HEK293T (cell line): Measurements from ENCODE around the gene HSH2D.

Source experiments
- CTCF ChIA-PET: fragments of 350-600 bp; formaldehyde crosslinking; extraction: SDS; loops from one replicate; lab custom pipeline; 2021; ENCODE audit warnings: antibody characterized with exemption, inconsistent platforms; lab: Yijun Ruan, JAX
- POLR2A ChIA-PET: fragments of 350-600 bp; formaldehyde crosslinking; extraction: SDS; loops from one replicate; lab custom pipeline; 2020; ENCODE audit warnings: antibody characterized with exemption, inconsistent platforms; lab: Yijun Ruan, JAX
- DNase-seq: peaks from one replicate; pipeline ENCODE4 v3.0.0; 2012; ENCODE audit warnings: mixed read lengths; ENCODE audit errors: extremely low spot score
- ARNT ChIP-seq: fragments of 450-650 bp; IDR thresholded peaks from 2 replicates; pipeline ENCODE4 v1.6.1; 2017; ENCODE audit warnings: mild to moderate bottlenecking
- BHLHE40 ChIP-seq: fragments of 450-650 bp; IDR thresholded peaks from 2 replicates; pipeline ENCODE4 v1.6.1; 2016; ENCODE audit warnings: mild to moderate bottlenecking, moderate library complexity, borderline replicate concordance
- CTBP1 ChIP-seq: fragments of 450-650 bp; IDR thresholded peaks from 2 replicates; pipeline ENCODE4 v1.6.1; 2016; ENCODE audit warnings: borderline replicate concordance
- ELF4 ChIP-seq: fragments of 450-650 bp; IDR thresholded peaks from 2 replicates; pipeline ENCODE4 v1.6.1; 2017; ENCODE audit warnings: antibody characterized with exemption
- FOXA1 ChIP-seq: fragments of 450-650 bp; IDR thresholded peaks from 2 replicates; pipeline ENCODE4 v1.6.1; 2016; ENCODE audit warnings: mild to moderate bottlenecking
- FOXK2 ChIP-seq: fragments of 450-650 bp; IDR thresholded peaks from 2 replicates; pipeline ENCODE4 v1.6.1; 2016; ENCODE audit warnings: mild to moderate bottlenecking
- FOXM1 ChIP-seq: fragments of 450-650 bp; IDR thresholded peaks from 2 replicates; pipeline ENCODE4 v1.6.1; 2017; ENCODE audit warnings: mild to moderate bottlenecking, borderline replicate concordance
- HDGF ChIP-seq: fragments of 450-650 bp; IDR thresholded peaks from 2 replicates; pipeline ENCODE4 v1.6.1; 2017; ENCODE audit warnings: antibody characterized with exemption, borderline replicate concordance
- L3MBTL2 ChIP-seq: fragments of 450-650 bp; conservative IDR thresholded peaks from 2 replicates; pipeline ENCODE4 v1.6.1; 2016; ENCODE audit warnings: mild to moderate bottlenecking
- LEF1 ChIP-seq: fragments of 450-650 bp; IDR thresholded peaks from 2 replicates; pipeline ENCODE4 v1.6.1; 2017; ENCODE audit warnings: mild to moderate bottlenecking, borderline replicate concordance
- NFRKB ChIP-seq: fragments of 450-650 bp; IDR thresholded peaks from 2 replicates; pipeline ENCODE4 v1.6.1; 2016; ENCODE audit warnings: mild to moderate bottlenecking, moderate library complexity
- PKNOX1 ChIP-seq: fragments of 450-650 bp; IDR thresholded peaks from 2 replicates; pipeline ENCODE4 v1.6.1; 2016
- SP1 ChIP-seq: fragments of 450-650 bp; IDR thresholded peaks from 2 replicates; pipeline ENCODE4 v1.6.1; 2017
- SUZ12 ChIP-seq: fragments of 450-650 bp; IDR thresholded peaks from 2 replicates; pipeline ENCODE4 v1.6.1; 2016; ENCODE audit warnings: mild to moderate bottlenecking
- TARDBP ChIP-seq: fragments of 450-650 bp; IDR thresholded peaks from 2 replicates; pipeline ENCODE4 v1.6.1; 2016
- ZNF384 ChIP-seq: fragments of 450-650 bp; IDR thresholded peaks from 2 replicates; pipeline ENCODE4 v1.6.1; 2016

Gene HSH2D

GRCh38 chr19:16135430-16136127 is 7.9 kb upstream of the HSH2D start:
- CTCF ChIA-PET = interaction anchor here (0.6 kb wide), 1 partner anchor 1934 kb away, joined by 3 read pairs; no protein-coding TSS in a partner anchor
- POLR2A ChIA-PET = no interaction called here
- no peak for DNase-seq
- TF ChIP-seq FOXM1 (no peak), TARDBP (no peak), L3MBTL2 (no peak), NFRKB (no peak), ELF4 (no peak), CTBP1 (no peak), HDGF (no peak), ARNT (no peak), BHLHE40 (no peak), LEF1 (no peak), FOXA1 (no peak)

GRCh38 chr19:16136185-16136999 is 7.1 kb upstream of the HSH2D start:
- no peak for DNase-seq
- TF ChIP-seq LEF1 (no peak), SP1 (no peak), L3MBTL2 (no peak), PKNOX1 (no peak), SUZ12 (no peak)
- CTCF ChIA-PET = interaction anchor here (0.6 kb wide), 1 partner anchor 1935 kb away, joined by 3 read pairs; no protein-coding TSS in a partner anchor
- POLR2A ChIA-PET = no interaction called here

- ChIA-PET CTCF (no interaction called here), POLR2A (no interaction called here)
- no peak for DNase-seq
- TF ChIP-seq SUZ12 (no peak), FOXA1 (no peak), HDGF (no peak), FOXK2 (no peak), SP1 (no peak), ZNF384 (no peak), ARNT (no peak), NFRKB (no peak), TARDBP (no peak), ELF4 (no peak), BHLHE40 (no peak), PKNOX1 (no peak), CTBP1 (no peak), FOXM1 (no peak), LEF1 (no peak), L3MBTL2 (no peak)
Measured at GRCh38 chr19:16139752-16140151, 3.7 kb upstream of the HSH2D start.

GRCh38 chr19:16141043-16141442 is 2.4 kb upstream of the HSH2D start:
- no peak for DNase-seq
- ChIA-PET CTCF (no interaction called here), POLR2A (no interaction called here)
- TF ChIP-seq ZNF384 = no peak
- TF ChIP-seq FOXA1 = no peak
- TF ChIP-seq SP1 = no peak
- TF ChIP-seq L3MBTL2 = no peak
- no peak for TF ChIP-seq PKNOX1
- no peak for TF ChIP-seq BHLHE40
- TF ChIP-seq TARDBP = no peak
- TF ChIP-seq FOXK2 = no peak
- TF ChIP-seq LEF1 = no peak
- no peak for TF ChIP-seq NFRKB
- no peak for TF ChIP-seq HDGF
- no peak for TF ChIP-seq CTBP1
- no peak for TF ChIP-seq FOXM1
- no peak for TF ChIP-seq ARNT
- no peak for TF ChIP-seq SUZ12
- no peak for TF ChIP-seq ELF4

- no peak for DNase-seq
- CTCF ChIA-PET = no interaction called here
- POLR2A ChIA-PET = no interaction called here
- TF ChIP-seq CTBP1 = no peak
Measured at GRCh38 chr19:16142032-16142580, 1.4 kb upstream of the HSH2D start.

- no peak for DNase-seq
- ChIA-PET CTCF (no interaction called here), POLR2A (no interaction called here)
- TF ChIP-seq TARDBP (no peak), FOXM1 (no peak), CTBP1 (no peak), ARNT (no peak), SP1 (no peak), SUZ12 (no peak), NFRKB (no peak), FOXA1 (no peak), ELF4 (no peak), HDGF (no peak), ZNF384 (no peak), BHLHE40 (no peak), FOXK2 (no peak), L3MBTL2 (no peak), PKNOX1 (no peak), LEF1 (no peak)
Measured at GRCh38 chr19:16144216-16144581, 714 bp downstream of the HSH2D start.
